Measurements from ENCODE around the gene MRPL49. TPM values are rescaled to one million over a fixed set of nuclear protein-coding genes. Genes with fewer than 3 reads are reported as not detected.
A peak's percentile ranks its signal among the peaks of the same experiment; 100 is the strongest.

The MRPL49 gene
- total and polyA plus RNA-seq, 2 donors (not counting 3 experiments of a cell fraction or from before 2014, with no cell fraction given): 49.7 to 90.4 TPM

- FAIRE-seq (peak; percentile 67), DNase-seq (ENCODE audit: low read depth, low spot score) (peak; percentile 48)
- dilution Hi-C loops (cut with MboI; ENCODE audit: extremely low pct_ligation_motif_present, low sequenced_read_pairs) (no loop called here), intact Hi-C loops (cut with micrococcal nuclease) (no loop called here)
- Histone ChIP-seq H3K9me1 (replicated peaks; ENCODE audit: control insufficient read depth, extremely low read depth, insufficient read depth, low read length) (no peaks in the 10 kb centered on the region), H3K4me3 (replicated peaks in 1 of 3; ENCODE audit: insufficient read depth in 1 of 3, low read depth in 1 of 3, low read length in 3 of 3) (no peak overlapping the region), H3K9me3 (replicated peaks; ENCODE audit: control insufficient read depth, insufficient read depth, low read length) (no peaks in the 10 kb centered on the region), H3K36me3 (ENCODE audit: control insufficient read depth in 2 of 2, extremely low read depth in 1 of 2, insufficient read depth in 2 of 2, low read length in 2 of 2) (peaks cover 0 to 2% of the 10 kb centered on the region in 2 experiments), H3K79me2 (ENCODE audit: control insufficient read depth, insufficient read depth, low read length) (peaks cover 11% of the 10 kb centered on the region), H4K20me1 (replicated peaks; ENCODE audit: control insufficient read depth, extremely low read depth, insufficient read depth, low read length) (no peaks in the 10 kb centered on the region), H3K27ac (ENCODE audit: insufficient read depth, low read depth, low read length) (no peak overlapping the region), H3K4me2 (ENCODE audit: insufficient read depth, low read length) (no peak overlapping the region), H3K4me1 (ENCODE audit: control insufficient read depth, extremely low read depth, insufficient read depth, low read length) (peaks cover 4% of the 10 kb centered on the region), H3K9ac (replicated peaks; ENCODE audit: extremely low read depth, insufficient read depth, low read length) (no peak overlapping the region), H2AFZ (ENCODE audit: low read depth, low read length) (no peak overlapping the region), H3K27me3 (ENCODE audit: control insufficient read depth in 2 of 2, insufficient read depth in 2 of 2, low read length in 2 of 2) (no peaks in the 10 kb centered on the region)
- BruUV-seq (replicated peaks): no TSS peak
- TF ChIP-seq POLR2A (IDR thresholded peaks at IDR 0.05; ENCODE audit: low read depth, low read length) (no peak), CTCF (IDR thresholded peaks at IDR 0.05; ENCODE audit: extremely low read depth in 1 of 2, insufficient read depth in 1 of 2, low read depth in 1 of 2, low read length in 2 of 2) (no peak), GATA2 (IDR thresholded peaks at IDR 0.05; ENCODE audit: insufficient read depth, insufficient read length, low read depth, low read length) (no peak), FOS (IDR thresholded peaks at IDR 0.05; ENCODE audit: borderline replicate concordance, insufficient read depth, low read length) (no peak), JUN (IDR thresholded peaks at IDR 0.05; ENCODE audit: borderline replicate concordance, insufficient read depth, insufficient read length, low read depth) (no peak), EZH2 (IDR thresholded peaks at IDR 0.05; ENCODE audit: borderline replicate concordance, low read depth, low read length, severe bottlenecking) (no peak), MAX (IDR thresholded peaks at IDR 0.05; ENCODE audit: insufficient read depth, insufficient read length) (no peak), MYC (IDR thresholded peaks at IDR 0.05; ENCODE audit: low read depth, low read length) (no peak), POLR2AphosphoS5 (IDR thresholded peaks at IDR 0.05; ENCODE audit: insufficient read depth, low read depth, low read length) (no peak)
- CTCF ChIA-PET: interaction anchor here (0.6 to 3.5 kb wide), 6 partner anchors 9 to 173 kb away, joined by 3 to 22 read pairs (median 4); partner anchors contain the start of genes ARL2, FAU, MRPL49 and TM7SF2
- POLR2A ChIA-PET: interaction anchor here (0.7 kb wide), 1 partner anchor 17 kb away, joined by 4 read pairs; no protein-coding TSS in a partner anchor
These were observed 19.7 kb upstream of the MRPL49 start for GRCh38 chr11:65102142-65103095.
